Occipital lobe (tissue), 2 donors: ENCODE measurements around the gene GOLGA6L10. TPM values are rescaled to one million over a fixed set of nuclear protein-coding genes. Genes with fewer than 3 reads are reported as not detected.
"Not testable (repeated sequence)": the region's sequence is repeated elsewhere in the genome, so short reads cannot be mapped to it uniquely, and the experiment has no call there.

ENCODE experiments used
- DNase-seq: peaks from one replicate; lab custom pipeline; 2025; lab: John Stamatoyannopoulos, UW
- total RNA-seq: library from RNA; depleted of rRNA; stranded (reverse); fragments of >200 nt; gene quantifications from one replicate; pipeline ENCODE4 v1.2.3, GENCODE V29; 2014

Gene GOLGA6L10
- total RNA-seq, result 3.1 TPM

- not testable (repeated sequence) for DNase-seq
These were observed at the start of gene GOLGA6L10 for GRCh38 chr15:82349375-82349774. GOLGA6L10 (minus strand) TSS chr15:82349475; CDS start chr15:82349375, 100 bp downstream.

- no peak for DNase-seq
These were observed 49.5 kb upstream of the GOLGA6L10 start for GRCh38 chr15:82398785-82399184.

- no peak for DNase-seq
These were observed 48.5 kb upstream of the GOLGA6L10 start for GRCh38 chr15:82397817-82398216.

- DNase-seq, result not testable (repeated sequence)
These were observed 46.5 kb upstream of the GOLGA6L10 start for GRCh38 chr15:82395788-82396187.

GRCh38 chr15:82393671-82394070 lies 44.4 kb upstream of the GOLGA6L10 start:
- no peak for DNase-seq

- DNase-seq, result not testable (repeated sequence)
These were observed 42.8 kb upstream of the GOLGA6L10 start for GRCh38 chr15:82392077-82392476.

GRCh38 chr15:82390152-82390551 lies 40.9 kb upstream of the GOLGA6L10 start:
- not testable (repeated sequence) for DNase-seq

GRCh38 chr15:82387209-82387608 lies 37.9 kb upstream of the GOLGA6L10 start:
- DNase-seq, result not testable (repeated sequence)

- DNase-seq, result not testable (repeated sequence)
These were observed 32.2 kb upstream of the GOLGA6L10 start for GRCh38 chr15:82381330-82381955.

GRCh38 chr15:82379552-82379951 lies 30.3 kb upstream of the GOLGA6L10 start:
- not testable (repeated sequence) for DNase-seq

- not testable (repeated sequence) for DNase-seq
These were observed 24.4 kb upstream of the GOLGA6L10 start for GRCh38 chr15:82373661-82374060.

GRCh38 chr15:82371656-82372055 lies 22.4 kb upstream of the GOLGA6L10 start:
- DNase-seq, result no peak

- DNase-seq, result not testable (repeated sequence)
These were observed 18.5 kb upstream of the GOLGA6L10 start for GRCh38 chr15:82367790-82368189.

- not testable (repeated sequence) for DNase-seq
These were observed 16.5 kb upstream of the GOLGA6L10 start for GRCh38 chr15:82365692-82366323.

- not testable (repeated sequence) for DNase-seq
These were observed 15.3 kb upstream of the GOLGA6L10 start for GRCh38 chr15:82364548-82364947.

GRCh38 chr15:82362790-82363189 lies 13.5 kb upstream of the GOLGA6L10 start:
- not testable (repeated sequence) for DNase-seq

GRCh38 chr15:82360618-82361017 lies 11.3 kb upstream of the GOLGA6L10 start:
- not testable (repeated sequence) for DNase-seq

- not testable (repeated sequence) for DNase-seq
These were observed 5.8 kb upstream of the GOLGA6L10 start for GRCh38 chr15:82355055-82355454.

- DNase-seq, result not testable (repeated sequence)
These were observed 5.3 kb upstream of the GOLGA6L10 start for GRCh38 chr15:82354546-82354945.

GRCh38 chr15:82347645-82348044 lies 1.6 kb downstream of the GOLGA6L10 start:
- DNase-seq, result not testable (repeated sequence)

- DNase-seq, result not testable (repeated sequence)
These were observed 4.1 kb downstream of the GOLGA6L10 start for GRCh38 chr15:82345176-82345575.

GRCh38 chr15:82344421-82344820 lies 4.9 kb downstream of the GOLGA6L10 start:
- DNase-seq, result not testable (repeated sequence)

GRCh38 chr15:82343851-82344250 lies 5.4 kb downstream of the GOLGA6L10 start:
- DNase-seq, result not testable (repeated sequence)
